ENCODE measurements around the gene VWA3B.
A peak's percentile ranks its signal among the peaks of the same experiment; 100 is the strongest.
"Not testable (repeated sequence)": the region's sequence is repeated elsewhere in the genome, so short reads cannot be mapped to it uniquely, and the experiment has no call there.

Gene VWA3B

GRCh38 chr2:98086491-98087446 is at the start of gene VWA3B:
TSS of gene VWA3B (plus strand) at chr2:98087167. CDS start at chr2:98093093, 5,926 bp downstream.
- peak; percentile 58 for DNase-seq

- no peak for DNase-seq
Observed at GRCh38 chr2:98037206-98037605, 49.8 kb upstream of the VWA3B start.

- no peak for DNase-seq
Observed at GRCh38 chr2:98037666-98038336, 49.2 kb upstream of the VWA3B start.

GRCh38 chr2:98039085-98039756 is 47.7 kb upstream of the VWA3B start:
- DNase-seq: no peak

GRCh38 chr2:98040331-98040939 is 46.5 kb upstream of the VWA3B start:
- DNase-seq: no peak

GRCh38 chr2:98043101-98043500 is 43.9 kb upstream of the VWA3B start:
- no peak for DNase-seq

GRCh38 chr2:98044730-98045129 is 42.2 kb upstream of the VWA3B start:
- DNase-seq: not testable (repeated sequence)

GRCh38 chr2:98050070-98050469 is 36.9 kb upstream of the VWA3B start:
- no peak for DNase-seq

GRCh38 chr2:98058191-98058975 is 28.6 kb upstream of the VWA3B start:
- no peak for DNase-seq

- DNase-seq: no peak
Observed at GRCh38 chr2:98060277-98060676, 26.7 kb upstream of the VWA3B start.

- no peak for DNase-seq
Observed at GRCh38 chr2:98063291-98063854, 23.6 kb upstream of the VWA3B start.

GRCh38 chr2:98065808-98066207 is 21.2 kb upstream of the VWA3B start:
- DNase-seq: no peak

GRCh38 chr2:98067160-98067559 is 19.8 kb upstream of the VWA3B start:
- no peak for DNase-seq

- no peak for DNase-seq
Observed at GRCh38 chr2:98070081-98070480, 16.9 kb upstream of the VWA3B start.

GRCh38 chr2:98072442-98072841 is 14.5 kb upstream of the VWA3B start:
- DNase-seq: no peak

GRCh38 chr2:98078701-98079100 is 8.3 kb upstream of the VWA3B start:
- no peak for DNase-seq

- no peak for DNase-seq
Observed at GRCh38 chr2:98084151-98084868, 2.7 kb upstream of the VWA3B start.

GRCh38 chr2:98084869-98085238 is 2.1 kb upstream of the VWA3B start:
- no peak for DNase-seq

- no peak for DNase-seq
Observed at GRCh38 chr2:98085649-98086048, 1.3 kb upstream of the VWA3B start.

- no peak for DNase-seq
Observed at GRCh38 chr2:98087447-98088020, 567 bp downstream of the VWA3B start.

GRCh38 chr2:98088261-98088660 is 1.3 kb downstream of the VWA3B start:
- no peak for DNase-seq
